Breast epithelium (tissue), 3 donors: ENCODE data around the gene TRAF5.

Experiments
- POLR2A ChIP-seq: fragments of 450-650 bp; IDR thresholded peaks from one replicate; pipeline ENCODE4 v1.6.1; 2016; ENCODE audit warnings: antibody characterized with exemption, mild to moderate bottlenecking, moderate library complexity
- POLR2AphosphoS5 ChIP-seq, 3 donors: sonication (generic); formaldehyde crosslinking; IDR thresholded peaks; one replicate each; pipeline ENCODE4 v1.6.1; 2017; ENCODE audit warnings: antibody characterized with exemption in 3 of 3
- TF ChIP-seq, protein P1 (sequence below), 3 donors: fragments of 450-650 bp; IDR thresholded peaks; one replicate each; pipeline ENCODE4 v1.5.1; 2016 to 2017; ENCODE audit warnings: antibody characterized with exemption in 3 of 3, mild to moderate bottlenecking in 3 of 3, moderate library complexity in 3 of 3

- TF ChIP-seq POLR2A (no peak), POLR2AphosphoS5 (IDR thresholded peaks at IDR 0.05) (no peak)
- TF ChIP-seq, protein P1, sequence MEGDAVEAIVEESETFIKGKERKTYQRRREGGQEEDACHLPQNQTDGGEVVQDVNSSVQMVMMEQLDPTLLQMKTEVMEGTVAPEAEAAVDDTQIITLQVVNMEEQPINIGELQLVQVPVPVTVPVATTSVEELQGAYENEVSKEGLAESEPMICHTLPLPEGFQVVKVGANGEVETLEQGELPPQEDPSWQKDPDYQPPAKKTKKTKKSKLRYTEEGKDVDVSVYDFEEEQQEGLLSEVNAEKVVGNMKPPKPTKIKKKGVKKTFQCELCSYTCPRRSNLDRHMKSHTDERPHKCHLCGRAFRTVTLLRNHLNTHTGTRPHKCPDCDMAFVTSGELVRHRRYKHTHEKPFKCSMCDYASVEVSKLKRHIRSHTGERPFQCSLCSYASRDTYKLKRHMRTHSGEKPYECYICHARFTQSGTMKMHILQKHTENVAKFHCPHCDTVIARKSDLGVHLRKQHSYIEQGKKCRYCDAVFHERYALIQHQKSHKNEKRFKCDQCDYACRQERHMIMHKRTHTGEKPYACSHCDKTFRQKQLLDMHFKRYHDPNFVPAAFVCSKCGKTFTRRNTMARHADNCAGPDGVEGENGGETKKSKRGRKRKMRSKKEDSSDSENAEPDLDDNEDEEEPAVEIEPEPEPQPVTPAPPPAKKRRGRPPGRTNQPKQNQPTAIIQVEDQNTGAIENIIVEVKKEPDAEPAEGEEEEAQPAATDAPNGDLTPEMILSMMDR (IDR thresholded peaks at IDR 0.05): no peak
Measured at GRCh38 chr1:211356723-211357407, 30.2 kb downstream of the TRAF5 start.
